CD4-positive, alpha-beta T cell treated with Interleukin-17A for 4 hours (primary cell): ENCODE results near the gene HTRA1.

ENCODE experiments used
- DNase-seq: peaks from one replicate; pipeline ENCODE4 v3.0.0-alpha.2; 2020; ENCODE audit warnings: mixed read lengths

The HTRA1 gene

DNA sequence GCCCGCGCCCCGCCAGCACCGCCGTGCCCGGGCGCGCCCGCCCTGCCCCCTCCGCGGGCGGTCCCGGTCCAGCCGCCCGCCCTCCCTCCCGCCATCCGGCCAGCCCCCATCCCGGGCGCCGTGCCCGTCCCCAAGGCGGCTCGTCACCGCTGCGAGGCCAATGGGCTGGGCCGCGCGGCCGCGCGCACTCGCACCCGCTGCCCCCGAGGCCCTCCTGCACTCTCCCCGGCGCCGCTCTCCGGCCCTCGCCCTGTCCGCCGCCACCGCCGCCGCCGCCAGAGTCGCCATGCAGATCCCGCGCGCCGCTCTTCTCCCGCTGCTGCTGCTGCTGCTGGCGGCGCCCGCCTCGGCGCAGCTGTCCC, at the start of gene HTRA1:
Gene HTRA1 (plus strand): TSS at position 187 of the 362 bp plus-strand sequence. CDS start 100 bp downstream, at position 287.
- no peak for DNase-seq

DNA sequence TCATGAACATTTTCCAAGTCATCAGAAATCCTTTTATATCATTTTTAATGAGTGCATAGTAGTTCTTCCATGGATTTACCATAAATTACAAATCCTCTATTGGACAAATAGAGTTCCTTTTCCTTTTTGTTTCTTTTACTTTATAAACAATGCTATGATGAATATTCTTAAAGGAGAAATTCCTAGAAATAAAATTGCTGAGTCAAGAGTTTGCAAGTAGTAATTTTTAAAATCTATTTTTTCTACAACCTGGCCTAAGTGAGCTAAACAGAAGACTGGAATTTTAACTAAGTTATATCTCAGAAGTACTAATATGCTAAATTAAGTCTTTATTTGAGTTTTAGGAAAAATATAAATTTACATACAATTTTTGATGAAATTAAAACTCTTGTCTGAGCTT, 48.0 kb upstream of the HTRA1 start:
- DNase-seq = no peak

- DNase-seq = no peak
These were observed 43.7 kb upstream of the HTRA1 start for GRCh38 chr10:122417667-122418066.

- DNase-seq = no peak
These were observed 42.3 kb upstream of the HTRA1 start for GRCh38 chr10:122419016-122419415.

GRCh38 chr10:122419876-122420623, 41.3 kb upstream of the HTRA1 start:
- no peak for DNase-seq

DNA sequence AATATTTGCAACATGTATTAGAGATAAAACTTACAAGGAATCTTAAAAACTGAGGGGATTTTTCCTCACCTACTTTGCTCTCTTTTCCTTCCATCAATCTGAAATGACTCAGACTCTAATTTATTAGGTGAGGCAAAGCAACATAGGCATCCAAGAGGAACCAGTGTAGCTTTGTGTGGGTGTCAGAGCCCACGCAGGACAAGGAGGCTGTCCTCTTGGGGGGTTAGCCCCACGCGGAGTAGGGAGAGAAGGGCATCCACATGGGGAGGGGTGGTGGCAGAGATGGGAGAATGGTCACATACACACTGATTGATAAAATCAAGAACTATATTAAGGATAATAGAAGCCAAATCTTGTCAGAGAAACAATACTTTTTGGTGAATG, 40.7 kb upstream of the HTRA1 start:
- no peak for DNase-seq

DNA sequence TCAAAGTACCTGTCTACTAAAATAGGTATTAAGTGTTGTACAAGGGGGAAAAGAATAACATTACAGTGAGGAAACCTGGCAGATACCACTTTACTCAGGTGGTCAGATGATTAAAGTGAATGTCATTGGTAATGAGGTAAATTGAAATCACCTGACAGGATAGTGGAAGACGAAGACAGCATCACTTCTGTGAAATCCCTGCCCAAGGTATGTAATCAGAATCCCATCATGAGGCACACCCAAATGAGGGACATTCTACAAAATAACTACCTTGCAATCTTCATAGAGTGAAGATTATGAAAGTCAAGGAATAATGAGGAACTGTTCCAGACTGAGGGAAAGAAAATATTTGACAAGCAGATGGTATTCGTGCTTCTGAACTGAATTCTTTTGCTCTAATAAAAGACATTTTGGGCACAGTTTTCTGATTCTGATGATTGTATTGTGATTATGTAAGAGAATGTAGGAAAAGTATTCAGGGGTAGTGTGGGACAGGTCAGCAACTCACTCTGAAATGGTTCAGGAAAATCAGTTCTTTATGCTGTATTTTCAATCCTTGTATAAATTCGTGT, 40.2 kb upstream of the HTRA1 start:
- DNase-seq = no peak

GRCh38 chr10:122421742-122422141, 39.6 kb upstream of the HTRA1 start:
- no peak for DNase-seq

GRCh38 chr10:122422266-122422989, 38.9 kb upstream of the HTRA1 start:
- peak; percentile 39 for DNase-seq

GRCh38 chr10:122424059-122424458, 37.3 kb upstream of the HTRA1 start:
- no peak for DNase-seq

- DNase-seq = no peak
These were observed 34.5 kb upstream of the HTRA1 start for GRCh38 chr10:122426829-122427228.

- DNase-seq = no peak
These were observed 34.1 kb upstream of the HTRA1 start for GRCh38 chr10:122427280-122427679.

DNA sequence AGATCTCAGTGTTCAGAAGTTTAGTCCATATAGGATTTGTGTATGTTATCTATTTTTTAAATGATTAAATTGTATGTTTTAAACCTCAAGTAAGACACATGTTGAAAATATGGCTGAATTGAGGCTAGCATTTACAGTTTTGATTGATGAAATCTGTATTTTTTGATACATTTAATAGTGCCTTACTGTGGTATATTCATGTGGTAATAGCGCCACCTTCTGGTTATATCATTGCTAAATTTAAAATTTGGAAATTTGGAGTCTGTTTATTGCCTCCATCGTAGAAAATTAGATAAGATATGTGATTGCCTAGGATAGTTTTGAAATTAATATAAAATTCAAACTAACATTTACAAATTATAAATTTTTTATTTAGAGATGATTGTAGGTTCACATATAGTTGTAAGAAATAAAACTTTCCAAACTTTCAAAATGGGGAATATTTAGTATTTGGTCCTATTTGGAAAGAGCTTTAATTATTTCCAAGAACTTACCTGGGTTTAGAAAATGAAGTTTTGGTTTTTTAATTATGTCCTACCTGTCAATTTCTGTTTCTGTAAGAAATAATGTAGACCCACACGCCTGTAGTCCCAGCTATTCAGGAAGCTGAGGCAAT, 26.0 kb upstream of the HTRA1 start:
- DNase-seq = no peak

DNA sequence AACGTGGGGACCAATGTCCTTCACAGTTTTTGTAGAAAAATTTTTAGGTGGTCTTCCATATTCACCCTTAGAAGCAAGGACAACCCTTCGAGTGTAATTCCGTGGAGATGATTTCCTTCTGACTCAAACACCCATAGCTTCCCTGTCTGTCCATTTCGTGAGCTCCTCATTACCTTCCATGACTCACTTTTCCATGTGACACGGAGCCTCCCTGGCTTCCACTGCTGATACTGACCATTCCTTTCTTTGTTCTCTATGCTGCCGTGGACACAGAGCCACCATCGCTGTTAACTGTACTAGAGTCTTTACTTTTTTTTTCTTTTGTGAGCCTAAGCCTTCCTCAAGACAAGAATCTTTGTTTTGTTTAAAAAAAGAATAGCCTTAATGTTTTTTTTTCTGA, 19.4 kb upstream of the HTRA1 start:
- DNase-seq = no peak

DNA sequence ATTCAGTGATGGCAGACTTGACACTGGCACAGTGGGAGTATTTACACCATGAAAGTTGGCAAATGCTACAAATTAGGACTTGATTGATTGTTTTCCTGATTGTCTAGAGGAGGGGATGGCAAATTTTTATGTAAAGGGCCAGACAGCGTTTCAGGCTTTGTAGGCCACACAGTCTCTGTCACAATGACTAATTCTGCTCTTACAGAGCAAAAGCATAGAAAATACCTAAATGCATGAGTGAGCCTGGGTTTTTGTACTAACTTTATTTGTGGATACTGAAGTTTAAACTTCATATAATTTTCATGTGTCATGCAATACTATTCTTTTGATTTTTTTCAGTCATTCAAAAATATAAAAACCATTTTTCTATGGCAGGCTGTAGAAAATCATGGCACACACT, 15.9 kb upstream of the HTRA1 start:
- DNase-seq = no peak

DNA sequence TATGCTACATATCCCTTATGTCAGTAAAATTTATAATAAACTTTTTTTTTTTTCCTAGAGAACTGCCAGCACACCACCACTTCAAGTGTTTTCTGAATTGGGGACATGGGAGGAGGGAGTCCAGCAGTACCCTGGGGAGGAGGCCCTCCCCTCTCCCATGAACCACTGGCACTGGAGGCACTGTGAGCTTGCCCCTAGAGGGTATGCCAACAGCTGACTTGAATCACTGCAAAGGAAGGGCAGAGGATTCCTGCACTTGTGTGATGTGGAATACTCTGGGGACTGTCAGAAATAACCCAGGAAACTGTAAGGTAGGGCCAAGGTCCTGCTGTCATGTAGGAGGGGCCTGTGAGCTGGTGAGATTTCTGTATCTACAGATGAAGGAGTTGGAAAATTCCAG, 15.4 kb upstream of the HTRA1 start:
- DNase-seq = no peak

GRCh38 chr10:122446668-122447423, 14.5 kb upstream of the HTRA1 start:
- DNase-seq = no peak

GRCh38 chr10:122448600-122448999, 12.8 kb upstream of the HTRA1 start:
- no peak for DNase-seq

GRCh38 chr10:122449153-122449552, 12.2 kb upstream of the HTRA1 start:
- no peak for DNase-seq

DNA sequence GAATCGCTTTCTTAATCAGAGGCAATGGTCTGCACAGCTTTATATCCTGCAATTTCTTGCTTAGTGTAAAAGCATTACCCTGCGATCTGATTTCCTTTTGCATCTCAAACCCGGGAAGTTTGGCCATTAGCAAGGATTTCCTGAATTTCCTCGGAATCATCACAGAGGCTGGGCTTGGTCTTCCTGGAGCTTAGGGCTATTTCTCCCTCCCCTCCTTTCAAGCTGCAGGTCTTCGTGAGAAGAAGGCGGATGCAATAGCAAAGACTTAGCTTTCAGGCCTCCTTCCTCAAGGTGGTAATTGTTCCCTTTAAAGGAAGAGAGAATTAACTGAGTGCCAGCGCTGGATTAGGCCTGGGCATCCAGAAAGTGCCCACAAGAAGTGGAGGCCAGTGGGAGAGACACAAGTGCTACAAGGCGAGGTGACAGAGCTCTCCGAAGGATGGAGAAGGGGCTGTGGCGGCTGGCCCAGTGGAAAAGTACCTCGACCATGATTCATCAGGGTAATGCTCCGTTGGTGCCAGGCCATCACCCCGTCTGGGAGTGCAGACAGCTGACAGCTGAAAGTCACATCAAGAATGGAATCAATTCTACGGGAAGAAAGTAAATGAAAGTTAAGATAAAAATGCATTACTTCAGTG, 10.9 kb upstream of the HTRA1 start:
- no peak for DNase-seq

DNA sequence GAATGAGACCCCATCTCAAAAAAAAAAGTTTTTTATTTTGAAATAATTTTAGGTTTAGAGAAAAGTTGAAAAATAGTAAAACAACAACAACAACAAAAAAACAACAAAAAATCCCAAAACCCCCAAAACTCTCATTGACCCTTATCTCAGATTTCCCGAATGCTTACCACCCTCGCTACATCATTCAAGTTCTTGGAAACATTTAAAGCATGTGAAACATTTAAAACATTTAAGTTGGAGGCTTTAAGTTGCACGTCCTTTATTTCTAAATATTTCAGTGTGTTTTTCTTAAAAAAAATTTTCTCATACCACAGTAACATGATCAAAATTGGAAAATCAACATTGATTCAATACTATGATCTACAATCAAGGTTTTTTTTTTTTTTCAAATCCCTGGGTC, 7.3 kb upstream of the HTRA1 start:
- DNase-seq = no peak

DNA sequence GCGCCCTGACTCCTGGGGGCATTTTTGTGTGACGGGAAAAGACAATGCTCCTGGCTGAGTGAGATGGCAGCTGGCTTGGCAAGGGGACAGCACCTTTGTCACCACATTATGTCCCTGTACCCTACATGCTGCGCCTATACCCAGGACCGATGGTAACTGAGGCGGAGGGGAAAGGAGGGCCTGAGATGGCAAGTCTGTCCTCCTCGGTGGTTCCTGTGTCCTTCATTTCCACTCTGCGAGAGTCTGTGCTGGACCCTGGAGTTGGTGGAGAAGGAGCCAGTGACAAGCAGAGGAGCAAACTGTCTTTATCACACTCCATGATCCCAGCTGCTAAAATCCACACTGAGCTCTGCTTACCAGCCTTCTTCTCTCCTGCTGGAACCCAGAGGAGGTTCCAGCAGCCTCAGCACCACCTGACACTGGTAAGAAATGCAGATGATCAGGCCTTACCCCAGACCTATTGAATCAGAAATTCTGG, 6.7 kb upstream of the HTRA1 start, which contains the start of gene ARMS2:
Gene ARMS2 (plus strand): TSS at position 51 of the 478 bp plus-strand sequence. CDS start 75 bp downstream, at position 126.
- no peak for DNase-seq
